ENCODE measurements around the gene SHC4.
"Not testable (repeated sequence)": the region's sequence is repeated elsewhere in the genome, so short reads cannot be mapped to it uniquely, and the experiment has no call there.

- not testable (repeated sequence) for TF ChIP-seq CTCF (IDR thresholded peaks at IDR 0.05; ENCODE audit: insufficient read depth, low read length); POLR2AphosphoS5 (IDR thresholded peaks at IDR 0.05; ENCODE audit: low read depth); REST (IDR thresholded peaks at IDR 0.05; ENCODE audit: insufficient replicate concordance, low read depth); GABPA (IDR thresholded peaks at IDR 0.05; ENCODE audit: low read depth)
Observed at GRCh38 chr15:48910554-48910953, 53.2 kb downstream of the SHC4 start.
